HG02981 (cell line): ENCODE data around the gene NLRC3.
"Not testable (repeated sequence)": the region's sequence is repeated elsewhere in the genome, so short reads cannot be mapped to it uniquely, and the experiment has no call there.

Experiments
- ATAC-seq: cut with Tn5 transposase; IDR thresholded peaks from one replicate; pipeline ENCODE4 v1.9.1; 2021; ENCODE audit warnings: mild to moderate bottlenecking, moderate library complexity; ENCODE audit not compliant: unreplicated experiment

The NLRC3 gene

GRCh38 chr16:3550851-3551847 is 26.1 kb downstream of the NLRC3 start:
- ATAC-seq: no peak

- no peak for ATAC-seq
Measured at GRCh38 chr16:3549906-3550305, 27.3 kb downstream of the NLRC3 start.

GRCh38 chr16:3548859-3549258 is 28.3 kb downstream of the NLRC3 start:
- no peak for ATAC-seq

- no peak for ATAC-seq
Measured at GRCh38 chr16:3548445-3548844, 28.8 kb downstream of the NLRC3 start.

- no peak for ATAC-seq
Measured at GRCh38 chr16:3546986-3547682, 30.1 kb downstream of the NLRC3 start.

GRCh38 chr16:3542601-3543373 is 34.4 kb downstream of the NLRC3 start:
- ATAC-seq: no peak

GRCh38 chr16:3541527-3542155 is 35.6 kb downstream of the NLRC3 start:
- no peak for ATAC-seq

GRCh38 chr16:3538222-3538621 is 39.0 kb downstream of the NLRC3 start:
- no peak for ATAC-seq

GRCh38 chr16:3536851-3537250 is 40.4 kb downstream of the NLRC3 start:
- no peak for ATAC-seq

GRCh38 chr16:3536271-3536731 is 40.9 kb downstream of the NLRC3 start:
- ATAC-seq: no peak

GRCh38 chr16:3534126-3534525 is 43.1 kb downstream of the NLRC3 start:
- ATAC-seq: no peak

- ATAC-seq: no peak
Measured at GRCh38 chr16:3532741-3533140, 44.5 kb downstream of the NLRC3 start.

- ATAC-seq: no peak
Measured at GRCh38 chr16:3530371-3530914, 46.8 kb downstream of the NLRC3 start.

- ATAC-seq: no peak
Measured at GRCh38 chr16:3529175-3529574, 48.0 kb downstream of the NLRC3 start.

- no peak for ATAC-seq
Measured at GRCh38 chr16:3528406-3528805, 48.8 kb downstream of the NLRC3 start.

- ATAC-seq: not testable (repeated sequence)
Measured at GRCh38 chr16:3527216-3527829, 49.9 kb downstream of the NLRC3 start.

- ATAC-seq: no peak
Measured at GRCh38 chr16:3525951-3526350, 51.3 kb downstream of the NLRC3 start.

GRCh38 chr16:3523281-3523680 is 53.9 kb downstream of the NLRC3 start:
- no peak for ATAC-seq

- no peak for ATAC-seq
Measured at GRCh38 chr16:3520841-3521240, 56.4 kb downstream of the NLRC3 start.

- no peak for ATAC-seq
Measured at GRCh38 chr16:3520413-3520812, 56.8 kb downstream of the NLRC3 start.
